GM19452 (cell line): ENCODE measurements around the gene GP2.
"Not testable (repeated sequence)": the region's sequence is repeated elsewhere in the genome, so short reads cannot be mapped to it uniquely, and the experiment has no call there.

Source experiments
- ATAC-seq: cut with Tn5 transposase; IDR thresholded peaks from one replicate; pipeline ENCODE4 v1.9.1; 2021; ENCODE audit not compliant: unreplicated experiment

The GP2 gene

DNA sequence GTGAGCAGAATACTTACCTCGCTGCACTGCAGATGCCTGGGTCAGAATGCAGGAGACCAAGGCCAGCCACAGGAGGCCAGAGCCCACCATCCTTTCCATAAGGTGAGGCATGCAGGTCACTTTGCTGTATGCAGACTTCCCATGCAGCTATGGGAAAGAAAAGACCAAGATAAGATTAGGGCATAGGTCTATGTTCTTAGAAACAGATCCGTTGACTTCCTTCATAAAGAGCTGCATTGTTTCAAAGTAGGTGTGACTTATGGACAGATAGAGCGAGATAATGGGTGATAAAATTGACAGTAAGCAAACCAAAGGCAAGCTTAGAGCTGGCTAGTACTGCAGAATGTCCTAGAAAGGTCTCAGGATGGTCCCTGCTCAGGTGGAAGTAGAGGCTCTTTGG, 992 bp downstream of the GP2 start:
- no peak for ATAC-seq

DNA sequence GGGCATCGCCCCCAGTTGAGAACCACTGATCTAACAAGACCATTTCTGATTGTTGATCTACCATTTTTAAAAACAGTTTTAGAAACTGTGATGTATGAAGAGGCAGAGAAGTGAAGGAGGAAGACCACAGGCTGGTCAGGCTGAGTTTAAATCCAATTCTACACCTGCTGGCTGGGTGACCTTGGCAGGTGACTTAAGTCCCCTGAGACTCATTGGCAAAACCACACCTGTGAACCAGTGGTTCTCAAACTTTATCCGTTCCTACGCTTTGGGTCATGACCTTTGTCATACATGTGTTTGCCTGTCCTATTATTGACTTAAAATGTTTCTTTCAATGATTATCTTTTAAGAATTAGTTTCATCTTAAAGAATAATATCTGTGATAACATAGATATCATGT, 2.3 kb downstream of the GP2 start:
- no peak for ATAC-seq

DNA sequence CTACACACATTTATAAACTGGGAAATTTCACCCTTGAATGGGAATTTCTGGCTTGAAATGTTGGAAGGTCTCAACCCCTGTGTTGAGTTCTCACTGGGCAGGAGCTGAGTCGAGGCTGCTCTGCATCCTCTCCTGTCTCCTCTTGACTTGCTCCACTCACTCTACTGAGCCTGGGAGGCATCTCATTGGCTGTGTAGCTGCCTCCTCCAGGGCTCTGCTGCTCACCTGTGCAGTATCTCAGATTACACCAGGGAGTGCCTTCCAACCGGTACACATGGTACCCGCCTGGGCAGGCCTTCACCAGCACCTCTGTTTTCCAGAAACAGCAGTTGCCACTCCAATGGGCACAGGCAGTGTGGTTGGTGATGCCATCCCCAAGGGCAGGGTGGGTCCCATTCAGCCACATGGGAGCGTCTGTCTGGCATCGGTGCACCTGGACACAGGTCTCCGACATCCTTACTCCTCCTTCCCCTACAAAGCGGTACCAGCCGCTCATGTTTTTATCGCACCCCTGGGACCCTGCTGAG, 3.7 kb downstream of the GP2 start:
- ATAC-seq: no peak

DNA sequence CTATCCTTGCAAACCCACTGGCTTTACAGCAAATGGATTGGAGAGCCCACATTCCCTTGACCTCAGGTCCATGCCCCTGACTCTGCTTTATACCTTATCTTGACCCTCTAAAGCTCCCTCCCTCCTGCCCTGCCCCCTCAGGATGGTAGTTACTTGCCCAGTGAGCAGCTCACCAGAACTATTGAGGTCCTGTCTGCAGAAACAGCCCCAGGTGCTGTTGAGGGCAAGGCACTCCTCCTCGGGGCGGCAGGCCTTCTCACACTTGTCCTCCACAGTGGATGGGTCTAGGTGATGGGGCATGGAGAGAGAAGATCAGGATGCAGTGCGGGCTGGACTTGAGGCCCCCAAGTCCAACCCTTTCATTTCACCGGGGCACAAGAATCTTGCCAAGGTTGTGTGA, 4.6 kb downstream of the GP2 start:
- ATAC-seq: no peak

DNA sequence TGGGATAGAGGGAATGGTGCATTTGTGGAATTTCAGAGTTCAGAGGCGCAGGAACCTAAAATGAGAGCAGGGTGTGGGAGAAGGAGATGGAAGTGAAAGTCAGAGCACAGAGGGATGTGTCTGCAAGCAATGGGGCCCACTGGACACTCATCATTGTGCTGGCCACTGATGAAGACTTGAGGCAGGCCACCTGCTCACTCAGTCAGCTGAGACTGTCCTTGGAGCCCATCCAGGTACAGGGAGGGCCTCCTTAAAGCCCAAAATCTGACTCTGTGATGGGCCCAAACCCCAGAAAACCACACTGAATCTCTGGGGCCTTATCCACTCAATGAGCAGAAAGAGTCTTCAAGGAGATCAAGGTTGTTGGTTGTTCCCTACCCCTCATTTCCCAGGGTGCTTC, 5.6 kb downstream of the GP2 start:
- no peak for ATAC-seq

DNA sequence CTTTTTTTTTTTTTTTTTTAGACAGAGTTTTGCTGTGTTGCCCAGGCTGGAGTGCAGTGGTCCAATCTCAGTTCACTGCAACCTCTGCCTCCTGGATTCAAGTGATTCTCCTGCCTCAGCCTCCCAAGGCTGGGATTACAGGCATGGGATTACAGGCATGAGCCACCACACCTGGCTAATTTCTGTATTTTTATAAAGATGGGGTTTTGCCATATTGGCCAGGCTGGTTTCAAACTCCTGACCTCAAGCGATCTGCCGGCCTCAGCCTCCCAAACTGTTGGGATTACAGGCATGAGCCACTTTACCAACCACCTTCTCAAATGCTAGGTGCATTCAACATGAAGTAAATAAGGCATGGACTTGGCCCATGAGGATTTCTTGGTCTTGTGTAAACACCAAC, 6.3 kb downstream of the GP2 start:
- not testable (repeated sequence) for ATAC-seq

DNA sequence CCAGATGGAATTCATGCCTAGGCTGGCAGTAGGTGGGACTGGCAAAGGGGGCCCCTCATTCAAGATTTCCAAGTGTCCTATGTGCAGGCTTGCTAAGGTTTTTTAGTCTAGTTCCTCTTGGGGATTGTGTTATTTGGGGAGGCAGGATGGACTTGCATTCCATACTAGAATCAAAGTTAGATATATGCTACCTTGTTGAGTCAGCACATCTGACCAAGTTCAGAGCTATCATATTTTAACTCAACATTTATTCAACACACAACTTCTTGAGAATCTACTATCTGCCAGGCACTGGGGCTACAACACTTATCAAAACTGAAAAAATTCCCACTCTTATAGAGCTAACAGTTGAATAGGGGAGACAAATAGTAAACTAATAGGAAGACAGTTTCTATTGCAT, 6.7 kb downstream of the GP2 start:
- ATAC-seq: no peak

DNA sequence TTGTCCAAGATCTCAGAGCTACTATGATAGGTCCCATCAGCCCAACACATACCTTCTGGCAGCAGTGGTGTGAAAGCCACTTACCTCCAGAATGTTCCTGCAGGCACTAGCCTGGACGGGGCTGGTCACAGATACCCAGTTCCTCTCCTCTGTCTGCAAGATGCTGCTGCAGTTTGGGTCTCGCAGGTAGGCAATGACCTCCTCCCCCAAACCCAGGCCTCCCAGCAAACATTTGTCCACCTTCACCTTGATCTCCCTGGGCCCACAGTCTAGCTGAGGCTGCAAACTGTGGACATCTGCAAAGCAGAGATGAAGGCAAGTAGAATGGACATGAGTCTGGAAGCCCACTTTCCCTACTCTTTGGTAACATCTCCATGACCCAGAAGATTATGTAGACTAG, 7.1 kb downstream of the GP2 start:
- ATAC-seq: no peak

DNA sequence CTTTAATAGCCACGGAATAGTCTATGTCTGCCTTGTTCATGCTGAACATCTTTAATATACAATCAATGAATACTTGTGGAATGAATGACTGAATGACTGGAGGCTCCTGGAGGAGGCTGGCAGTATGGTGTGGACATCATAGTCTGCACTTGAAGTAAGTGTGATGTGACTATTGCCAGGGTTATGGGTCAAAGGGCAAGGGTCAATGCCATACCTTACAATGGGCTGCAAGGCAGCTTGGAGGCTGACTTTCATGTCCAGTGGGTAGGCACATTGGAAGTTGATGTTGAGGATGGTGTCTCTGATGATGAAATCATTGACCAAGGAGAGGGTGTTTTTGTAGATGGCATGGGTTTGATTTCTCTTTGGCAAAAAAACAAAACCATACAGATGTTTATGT, 7.9 kb downstream of the GP2 start:
- no peak for ATAC-seq

DNA sequence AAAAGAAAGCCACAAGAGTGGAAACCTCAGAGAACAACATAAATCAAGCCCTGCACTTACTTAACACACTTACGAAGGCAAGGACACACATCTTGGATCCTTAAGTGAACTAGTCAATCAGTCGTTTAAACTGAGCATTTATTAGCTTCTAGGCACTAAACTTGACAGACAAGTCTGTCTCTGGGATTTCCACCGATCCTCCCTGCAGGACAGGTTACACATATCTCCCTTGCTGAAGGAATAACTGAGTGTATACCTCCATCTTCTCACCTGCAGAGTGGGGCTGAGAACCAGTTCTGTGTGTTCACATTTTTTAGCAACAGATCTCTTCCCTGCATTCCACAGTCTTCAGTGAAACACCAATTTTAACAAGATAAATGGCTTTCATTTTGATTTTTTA, 8.9 kb downstream of the GP2 start:
- ATAC-seq: no peak

DNA sequence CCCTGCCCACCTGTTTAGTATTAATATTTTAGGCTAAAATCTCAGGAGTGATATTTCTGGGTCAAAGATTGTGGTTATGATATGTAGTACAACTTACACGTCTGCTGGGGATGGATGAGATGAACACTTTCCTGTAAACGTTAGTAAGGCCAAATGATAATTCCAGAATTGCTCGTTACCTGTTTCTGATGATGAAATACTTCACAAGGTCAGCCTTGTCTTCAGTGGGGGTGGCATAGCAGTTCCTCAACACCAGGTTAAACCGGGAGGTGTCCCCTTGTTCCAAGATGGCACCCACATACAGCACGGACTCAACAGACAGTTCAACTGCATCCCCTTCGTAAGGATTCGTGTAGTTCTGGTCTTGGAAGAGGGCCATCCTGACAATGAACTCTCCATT, 9.3 kb downstream of the GP2 start:
- ATAC-seq: no peak

DNA sequence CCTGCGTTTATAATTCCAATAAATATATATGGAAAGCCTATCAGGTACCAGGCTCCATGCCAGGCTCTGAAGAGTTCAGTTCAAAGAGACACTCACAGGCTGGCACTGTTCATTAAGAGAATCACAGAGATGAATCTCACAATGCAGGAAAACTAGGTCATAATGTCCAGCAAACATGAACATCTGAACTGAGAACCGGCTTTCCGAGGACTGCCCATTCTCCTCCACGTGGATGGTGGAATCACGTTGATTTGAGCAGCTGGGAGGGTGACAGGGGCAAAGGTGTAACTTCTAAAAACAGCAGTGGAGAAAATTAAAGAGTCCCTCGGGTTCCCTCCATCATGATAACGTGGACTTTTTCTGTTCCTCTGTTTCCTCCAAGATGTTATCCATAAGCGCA, 10.2 kb downstream of the GP2 start:
- ATAC-seq: no peak

DNA sequence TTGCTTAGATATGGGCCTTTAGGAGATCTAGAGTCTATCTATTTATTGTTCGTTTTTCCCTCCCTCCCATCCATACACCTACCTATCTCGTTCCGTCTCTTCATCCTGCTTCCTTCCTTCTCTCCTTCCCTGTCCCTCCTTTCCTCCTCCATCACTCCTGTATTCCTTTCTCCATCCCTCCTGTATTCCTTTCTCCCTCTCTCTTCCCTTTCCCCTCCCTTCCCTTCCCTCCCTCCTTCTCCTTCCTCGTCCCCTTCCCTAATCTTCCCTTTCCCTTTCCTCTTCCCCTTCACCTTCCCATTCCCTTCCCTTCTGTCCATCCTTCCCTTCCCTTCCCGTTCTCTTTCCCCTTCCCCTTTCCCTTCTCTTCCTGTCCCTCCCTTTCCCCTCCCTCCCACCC, 10.6 kb downstream of the GP2 start:
- ATAC-seq: no peak

DNA sequence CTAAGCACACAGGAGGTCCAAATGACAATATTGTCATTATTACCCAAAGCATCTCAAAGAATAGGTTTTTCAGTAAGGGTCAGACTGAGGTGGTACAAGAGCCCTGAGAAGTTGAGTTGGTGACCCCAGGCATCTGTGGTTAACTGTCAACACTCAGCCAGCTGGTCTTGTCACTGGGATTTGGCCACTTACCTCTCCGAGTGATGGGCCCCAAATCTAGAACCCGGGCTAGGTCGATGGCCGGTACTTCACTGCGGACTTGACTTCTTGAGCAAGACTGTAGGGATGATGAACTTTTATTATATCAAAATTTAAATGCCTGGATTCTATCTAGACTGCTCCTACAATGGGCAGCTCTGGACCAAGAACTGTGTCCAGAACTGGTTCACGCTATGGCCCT, 11.5 kb downstream of the GP2 start:
- ATAC-seq: no peak

DNA sequence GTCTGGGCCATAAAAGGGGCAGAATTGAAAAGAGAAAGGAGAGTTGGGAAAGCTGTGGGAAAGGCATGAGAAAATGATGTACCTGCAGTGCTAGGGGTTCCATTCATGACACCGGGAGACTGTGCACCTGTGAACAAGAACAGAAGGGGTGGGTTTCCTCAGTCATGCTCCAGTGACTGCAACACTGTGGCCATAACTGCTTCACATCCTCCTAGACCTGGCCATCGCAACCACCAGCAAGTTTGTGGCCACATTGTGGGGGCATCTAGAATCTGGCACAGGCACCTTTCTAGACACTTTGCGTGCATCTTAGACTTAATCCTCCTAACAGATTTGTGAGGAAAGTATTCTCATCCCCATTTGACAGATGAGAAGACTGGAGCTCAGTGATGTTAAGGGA, 12.7 kb downstream of the GP2 start:
- no peak for ATAC-seq

DNA sequence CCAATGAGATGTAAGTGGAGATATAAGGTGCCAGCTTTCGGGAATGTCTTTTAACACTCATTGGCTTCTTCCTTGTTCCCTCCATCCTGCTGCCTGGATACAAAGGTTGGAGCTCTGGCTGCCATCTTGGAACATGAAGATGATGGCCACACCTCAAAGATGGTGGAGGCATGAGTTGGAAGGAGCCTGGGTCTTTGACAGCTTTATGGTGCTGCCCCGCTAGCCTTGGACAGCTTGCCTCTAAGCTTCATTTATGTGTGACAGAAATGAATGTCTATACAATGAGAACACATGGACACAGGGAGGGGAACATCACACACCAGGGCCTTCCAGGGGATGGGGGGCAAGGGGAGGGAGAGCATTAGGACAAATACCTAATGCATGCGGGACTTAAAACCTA, 13.6 kb downstream of the GP2 start:
- ATAC-seq: no peak

DNA sequence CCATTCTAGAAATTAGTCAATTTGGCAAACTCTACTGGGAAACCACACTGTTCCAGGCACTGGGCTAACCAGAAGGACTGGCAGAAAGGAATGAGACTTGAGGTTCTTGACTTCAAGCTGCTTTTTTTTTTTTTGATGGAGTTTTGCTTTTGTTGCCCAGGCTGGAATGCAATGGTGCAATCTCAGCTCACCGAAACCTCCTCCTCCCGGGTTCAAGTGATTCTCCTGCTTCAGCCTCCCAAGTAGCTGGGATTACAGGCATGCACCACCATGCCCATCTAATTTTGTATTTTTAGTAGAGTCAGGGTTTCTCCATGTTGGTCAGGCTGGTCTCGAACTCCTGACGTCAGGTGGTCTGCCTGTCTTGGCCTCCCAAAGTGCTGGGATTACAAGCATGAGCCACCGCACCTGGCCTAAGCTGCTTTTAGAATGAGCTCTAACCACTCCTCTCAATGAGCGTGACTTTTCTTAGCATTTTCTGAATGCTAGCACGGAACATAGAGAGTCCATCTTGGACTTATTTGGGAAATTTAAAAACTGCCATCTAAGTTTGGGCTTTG, 14.7 kb downstream of the GP2 start:
- not testable (repeated sequence) for ATAC-seq

DNA sequence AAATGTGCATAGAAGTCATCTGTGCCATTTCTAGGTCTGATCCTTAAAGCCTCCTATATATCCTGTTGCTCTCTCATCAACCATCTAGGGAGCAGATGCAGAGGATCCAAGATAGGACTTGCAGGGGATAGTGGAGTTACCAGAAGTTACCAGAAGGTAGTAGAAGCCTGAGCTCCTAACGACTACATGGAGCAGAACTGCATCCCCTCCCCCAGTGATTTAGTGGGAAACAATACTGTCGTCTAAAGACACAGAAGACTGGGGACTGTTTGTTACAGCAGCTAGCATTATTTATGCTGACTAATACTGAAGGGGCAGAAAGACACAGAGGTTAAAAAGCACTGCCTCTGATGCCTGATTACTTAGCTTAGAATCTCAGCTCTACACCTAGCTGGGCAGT, 15.8 kb downstream of the GP2 start:
- ATAC-seq: no peak

DNA sequence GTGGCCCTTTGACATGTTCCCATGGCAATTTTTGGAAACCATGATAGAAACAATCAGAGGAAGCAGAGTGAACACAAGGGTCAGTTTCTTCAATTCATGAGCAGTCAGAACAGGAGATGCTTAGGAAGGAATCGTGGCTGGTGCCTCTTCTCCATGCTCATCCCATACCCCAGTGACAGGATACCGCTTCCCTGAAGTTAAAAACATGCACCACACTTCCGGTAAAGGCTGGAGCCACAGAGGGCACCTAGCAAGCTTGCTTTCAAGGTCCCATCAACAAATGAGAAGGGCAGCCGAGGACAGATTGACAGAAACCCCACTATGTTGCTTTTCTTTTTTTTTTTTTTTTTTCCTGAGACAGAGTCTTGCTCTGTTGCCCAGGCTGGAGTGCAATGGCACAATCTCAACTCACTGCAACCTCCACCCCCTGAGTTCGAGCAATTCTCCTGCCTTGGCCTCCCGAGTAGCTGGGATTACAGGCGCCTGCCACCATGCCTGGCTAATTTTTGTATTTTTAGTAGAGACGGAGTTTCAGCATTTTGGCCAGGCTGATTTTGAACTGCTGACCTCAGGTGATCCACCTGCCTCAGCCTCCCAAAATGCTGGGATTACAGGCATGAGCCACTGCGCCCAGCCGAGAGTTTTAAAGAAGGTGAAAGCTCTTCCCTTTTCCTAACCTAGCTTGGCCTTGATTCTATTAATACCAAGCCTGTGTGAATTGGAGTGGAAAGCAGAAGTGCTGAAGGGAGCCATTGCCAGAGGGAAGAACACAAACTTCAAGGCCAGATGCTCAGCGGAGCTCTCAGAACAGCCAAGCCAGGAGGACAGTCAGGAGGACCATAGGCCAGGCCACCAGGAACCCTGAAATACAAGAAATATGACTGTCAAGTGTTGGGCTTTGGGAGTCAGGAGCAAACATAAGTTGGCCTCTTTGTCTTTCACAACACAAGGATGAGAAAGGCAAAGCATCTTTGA, 16.6 kb downstream of the GP2 start:
- ATAC-seq: no peak

DNA sequence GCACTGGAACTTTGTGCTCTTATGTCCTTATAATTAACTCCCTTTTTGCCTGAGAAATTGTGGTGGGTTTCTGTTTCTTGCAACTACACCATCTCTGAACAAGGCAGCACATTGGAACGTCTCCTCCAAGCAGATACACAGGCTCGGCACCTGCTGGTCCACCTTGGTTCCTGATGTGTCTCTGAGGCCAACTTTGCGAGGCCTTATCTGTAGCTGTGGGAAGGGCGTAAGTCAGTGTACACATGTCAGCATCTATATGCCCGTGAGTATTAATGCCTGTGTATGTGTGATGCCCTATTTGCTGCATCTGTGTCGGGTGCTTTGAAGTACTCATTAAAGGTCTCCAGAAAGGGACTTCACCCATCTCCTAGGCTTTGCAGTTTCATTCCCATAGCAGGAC, 17.5 kb downstream of the GP2 start:
- no peak for ATAC-seq

DNA sequence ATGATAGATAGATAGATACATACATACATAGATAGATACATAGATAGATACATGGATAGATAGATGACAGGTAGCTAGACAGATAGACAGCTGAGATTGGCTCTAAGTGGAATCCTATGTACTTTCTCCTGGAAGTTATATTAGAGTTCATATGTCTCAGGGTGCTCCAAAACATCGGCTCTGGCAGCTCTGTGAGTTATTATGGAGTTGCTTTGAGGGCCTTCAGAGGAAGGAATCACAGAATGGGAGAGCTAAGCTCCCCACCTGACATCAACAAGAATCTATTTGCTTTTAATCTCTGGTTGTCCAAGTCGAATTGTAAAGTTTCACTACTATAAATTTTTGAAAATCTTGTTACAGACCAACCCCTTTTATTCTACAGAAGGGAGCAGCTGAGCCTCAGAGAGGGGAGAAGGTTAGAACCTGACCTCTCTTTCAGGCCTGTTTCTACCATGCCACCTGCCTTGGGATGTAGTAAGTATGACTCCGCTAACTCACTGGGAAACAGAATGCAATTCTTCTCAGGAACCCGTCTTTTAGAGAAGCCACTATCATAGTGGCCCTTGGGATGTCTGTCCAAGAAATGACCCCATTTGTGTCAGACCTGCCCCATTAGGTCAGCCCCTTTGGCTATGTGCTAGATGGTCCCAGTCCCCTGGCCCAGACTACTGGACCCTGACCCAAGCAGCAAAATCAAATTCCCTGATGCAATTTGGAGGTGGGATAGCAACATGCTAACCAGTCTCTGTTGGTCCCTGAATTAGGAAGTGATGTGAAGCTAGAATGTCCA, 18.3 kb downstream of the GP2 start:
- no peak for ATAC-seq

DNA sequence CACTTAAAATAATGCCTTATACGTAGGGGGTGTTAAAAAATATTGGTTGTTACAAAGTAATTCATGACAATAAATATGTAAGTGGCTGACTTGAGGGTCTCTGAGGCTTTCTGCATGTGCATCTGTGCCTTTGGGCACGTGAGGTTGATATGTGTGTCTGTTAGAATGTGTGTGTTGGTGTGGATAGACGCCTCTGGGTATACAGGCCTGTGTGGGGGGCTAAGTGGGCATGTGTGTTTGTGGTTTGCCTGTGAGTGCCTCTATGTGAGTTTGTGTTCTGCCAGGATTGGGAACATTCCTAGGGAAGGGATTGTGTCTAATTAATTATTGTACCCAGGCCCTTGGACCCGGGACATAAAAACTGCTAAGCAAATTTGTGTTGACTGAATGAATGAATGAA, 19.0 kb downstream of the GP2 start:
- ATAC-seq: no peak
